ENCODE results near the gene C12orf57.

The C12orf57 gene

DNA sequence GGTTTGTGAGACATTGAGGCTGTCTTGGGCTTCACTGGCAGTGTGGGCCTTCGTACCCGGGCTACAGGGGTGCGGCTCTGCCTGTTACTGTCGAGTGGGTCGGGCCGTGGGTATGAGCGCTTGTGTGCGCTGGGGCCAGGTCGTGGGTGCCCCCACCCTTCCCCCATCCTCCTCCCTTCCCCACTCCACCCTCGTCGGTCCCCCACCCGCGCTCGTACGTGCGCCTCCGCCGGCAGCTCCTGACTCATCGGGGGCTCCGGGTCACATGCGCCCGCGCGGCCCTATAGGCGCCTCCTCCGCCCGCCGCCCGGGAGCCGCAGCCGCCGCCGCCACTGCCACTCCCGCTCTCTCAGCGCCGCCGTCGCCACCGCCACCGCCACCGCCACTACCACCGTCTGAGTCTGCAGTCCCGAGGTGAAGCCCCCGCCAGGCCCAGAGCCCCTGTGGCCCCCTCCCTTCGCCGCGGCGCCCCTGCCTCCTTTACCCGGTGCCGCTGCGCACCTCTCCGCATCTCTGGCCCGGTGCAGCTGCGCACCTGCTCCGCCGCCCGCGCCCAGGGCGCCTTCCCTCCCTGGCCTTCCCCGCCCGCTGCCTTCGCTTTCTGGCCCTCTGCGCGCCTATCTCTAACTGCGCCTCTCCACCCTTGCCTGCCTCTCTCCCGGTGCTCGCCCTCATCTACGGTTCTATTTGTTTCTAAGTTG is 29.4 kb upstream of the C12orf57 start, which contains the start of gene ENO2:
TSS of gene ENO2 (plus strand) at position 335 of the 701 bp plus-strand sequence. CDS start 1,253 bp downstream, outside the sequence.
- Histone ChIP-seq H3K36me3 (ENCODE audit: insufficient read depth) (no peaks in the 10 kb centered on the region), H3K4me2 (peak within 1 kb of the TSS; percentile 84), H3K27ac (no peak within 1 kb of the TSS), H3K27me3 (ENCODE audit: insufficient read depth, low read depth) (peaks cover 11% of the 10 kb centered on the region; the same call in 1 of the 2 replicates), H3K4me3 (IDR thresholded peaks at IDR 0.05; ENCODE audit: insufficient read depth, low read depth, low read length) (no peak within 1 kb of the TSS), H3K9ac (no peak within 1 kb of the TSS), H4K20me1 (ENCODE audit: insufficient read depth) (no peaks in the 10 kb centered on the region), H3K79me2 (ENCODE audit: insufficient read depth, low read depth) (no peaks in the 10 kb centered on the region), H2AFZ (ENCODE audit: low read depth) (peak within 1 kb of the TSS; percentile 82), H3K4me1 (ENCODE audit: low read depth, poor library complexity, severe bottlenecking) (peaks cover 8% of the 10 kb centered on the region)
- TF ChIP-seq, protein P1, sequence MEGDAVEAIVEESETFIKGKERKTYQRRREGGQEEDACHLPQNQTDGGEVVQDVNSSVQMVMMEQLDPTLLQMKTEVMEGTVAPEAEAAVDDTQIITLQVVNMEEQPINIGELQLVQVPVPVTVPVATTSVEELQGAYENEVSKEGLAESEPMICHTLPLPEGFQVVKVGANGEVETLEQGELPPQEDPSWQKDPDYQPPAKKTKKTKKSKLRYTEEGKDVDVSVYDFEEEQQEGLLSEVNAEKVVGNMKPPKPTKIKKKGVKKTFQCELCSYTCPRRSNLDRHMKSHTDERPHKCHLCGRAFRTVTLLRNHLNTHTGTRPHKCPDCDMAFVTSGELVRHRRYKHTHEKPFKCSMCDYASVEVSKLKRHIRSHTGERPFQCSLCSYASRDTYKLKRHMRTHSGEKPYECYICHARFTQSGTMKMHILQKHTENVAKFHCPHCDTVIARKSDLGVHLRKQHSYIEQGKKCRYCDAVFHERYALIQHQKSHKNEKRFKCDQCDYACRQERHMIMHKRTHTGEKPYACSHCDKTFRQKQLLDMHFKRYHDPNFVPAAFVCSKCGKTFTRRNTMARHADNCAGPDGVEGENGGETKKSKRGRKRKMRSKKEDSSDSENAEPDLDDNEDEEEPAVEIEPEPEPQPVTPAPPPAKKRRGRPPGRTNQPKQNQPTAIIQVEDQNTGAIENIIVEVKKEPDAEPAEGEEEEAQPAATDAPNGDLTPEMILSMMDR (conservative IDR thresholded peaks at IDR 0.05; ENCODE audit: low read depth, low read length), result no peak

DNA sequence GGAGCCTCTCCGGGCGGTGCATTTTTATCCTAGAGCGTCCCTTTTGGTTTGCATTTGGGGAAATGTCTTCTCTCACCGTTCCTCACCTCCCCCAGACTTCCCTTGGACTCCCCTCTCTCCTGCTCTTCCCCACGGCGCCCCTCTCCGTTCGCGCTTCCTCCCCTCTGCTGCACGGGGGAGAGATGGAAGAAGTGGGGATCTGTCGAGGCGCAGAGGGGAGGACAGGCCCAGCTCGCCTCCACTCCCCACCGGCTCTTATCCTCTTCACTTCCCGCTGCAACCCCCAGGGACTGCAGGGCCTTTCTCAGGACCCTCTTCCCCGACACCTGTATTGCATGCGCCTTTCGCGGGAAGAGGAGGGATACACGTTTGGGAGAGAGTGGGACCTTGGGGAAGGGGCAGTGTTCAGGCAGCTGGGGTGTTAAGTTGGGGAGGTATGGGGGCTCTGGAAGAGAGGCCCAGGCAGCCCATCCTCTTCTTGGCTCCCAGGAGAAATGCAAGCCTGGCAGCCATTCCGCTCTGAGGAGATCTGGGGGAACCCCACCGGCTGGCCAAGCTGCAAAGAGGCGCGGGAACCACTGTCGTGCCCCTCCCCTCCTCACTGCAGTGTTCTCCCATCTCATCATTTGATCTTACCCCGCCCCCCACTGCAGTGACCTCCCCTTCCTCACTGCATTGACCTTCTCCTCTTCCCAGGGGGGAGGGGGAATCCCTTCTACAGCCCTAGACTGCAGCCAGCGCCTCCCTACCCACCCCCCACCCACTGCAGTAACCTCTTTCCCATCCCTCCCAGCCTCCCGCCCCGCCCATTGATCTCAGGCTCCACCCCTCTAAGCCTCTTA is 28.7 kb upstream of the C12orf57 start:
- H3K4me2 ChIP-seq, result peak overlapping the region; percentile 84
- no peak overlapping the region for H3K4me3 ChIP-seq (IDR thresholded peaks at IDR 0.05; ENCODE audit: insufficient read depth, low read depth, low read length)
- no peak overlapping the region for H3K9ac ChIP-seq
- H2AFZ ChIP-seq (ENCODE audit: low read depth), result peak overlapping the region; percentile 82
- no peaks in the 10 kb centered on the region for H4K20me1 ChIP-seq (ENCODE audit: insufficient read depth)
- H3K27me3 ChIP-seq (ENCODE audit: insufficient read depth, low read depth), result peaks cover 11% of the 10 kb centered on the region; the same call in 1 of the 2 replicates
- no peak overlapping the region for H3K27ac ChIP-seq
- peaks cover 11% of the 10 kb centered on the region for H3K4me1 ChIP-seq (ENCODE audit: low read depth, poor library complexity, severe bottlenecking)
- H3K79me2 ChIP-seq (ENCODE audit: insufficient read depth, low read depth), result no peaks in the 10 kb centered on the region
- TF ChIP-seq, protein P1 (conservative IDR thresholded peaks at IDR 0.05; ENCODE audit: low read depth, low read length), result no peak
- no peaks in the 10 kb centered on the region for H3K36me3 ChIP-seq (ENCODE audit: insufficient read depth)

DNA sequence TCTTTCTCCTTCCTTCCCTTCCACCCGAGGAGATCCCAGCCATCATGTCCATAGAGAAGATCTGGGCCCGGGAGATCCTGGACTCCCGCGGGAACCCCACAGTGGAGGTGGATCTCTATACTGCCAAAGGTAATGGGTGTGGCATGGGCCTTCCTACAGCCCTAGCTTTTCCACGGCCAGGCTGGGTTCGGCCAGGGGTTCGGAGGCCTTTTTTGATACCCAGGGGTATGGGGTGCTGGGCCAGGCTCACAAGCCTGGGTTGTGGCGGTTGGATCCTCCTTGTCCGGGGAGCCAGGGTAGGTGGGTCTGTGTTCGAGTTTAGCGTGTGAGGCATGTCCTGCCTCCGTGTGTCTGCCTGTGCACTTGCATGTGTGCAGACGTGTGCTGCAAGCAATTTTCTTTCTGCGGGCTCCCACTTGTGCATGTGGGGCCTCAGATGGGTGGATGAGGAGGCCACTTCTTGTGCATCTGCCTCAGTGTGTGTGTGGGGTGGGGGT is 28.0 kb upstream of the C12orf57 start:
- Histone ChIP-seq H3K27ac (no peak overlapping the region), H3K36me3 (ENCODE audit: insufficient read depth) (no peaks in the 10 kb centered on the region), H3K4me1 (ENCODE audit: low read depth, poor library complexity, severe bottlenecking) (peaks cover 11% of the 10 kb centered on the region), H3K4me3 (IDR thresholded peaks at IDR 0.05; ENCODE audit: insufficient read depth, low read depth, low read length) (no peak overlapping the region), H3K4me2 (no peak overlapping the region), H2AFZ (ENCODE audit: low read depth) (no peak overlapping the region), H3K79me2 (ENCODE audit: insufficient read depth, low read depth) (no peaks in the 10 kb centered on the region), H3K27me3 (ENCODE audit: insufficient read depth, low read depth) (peaks cover 11% of the 10 kb centered on the region; the same call in 1 of the 2 replicates), H3K9ac (no peak overlapping the region), H4K20me1 (ENCODE audit: insufficient read depth) (no peaks in the 10 kb centered on the region)
- TF ChIP-seq, protein P1 (conservative IDR thresholded peaks at IDR 0.05; ENCODE audit: low read depth, low read length), result no peak

DNA sequence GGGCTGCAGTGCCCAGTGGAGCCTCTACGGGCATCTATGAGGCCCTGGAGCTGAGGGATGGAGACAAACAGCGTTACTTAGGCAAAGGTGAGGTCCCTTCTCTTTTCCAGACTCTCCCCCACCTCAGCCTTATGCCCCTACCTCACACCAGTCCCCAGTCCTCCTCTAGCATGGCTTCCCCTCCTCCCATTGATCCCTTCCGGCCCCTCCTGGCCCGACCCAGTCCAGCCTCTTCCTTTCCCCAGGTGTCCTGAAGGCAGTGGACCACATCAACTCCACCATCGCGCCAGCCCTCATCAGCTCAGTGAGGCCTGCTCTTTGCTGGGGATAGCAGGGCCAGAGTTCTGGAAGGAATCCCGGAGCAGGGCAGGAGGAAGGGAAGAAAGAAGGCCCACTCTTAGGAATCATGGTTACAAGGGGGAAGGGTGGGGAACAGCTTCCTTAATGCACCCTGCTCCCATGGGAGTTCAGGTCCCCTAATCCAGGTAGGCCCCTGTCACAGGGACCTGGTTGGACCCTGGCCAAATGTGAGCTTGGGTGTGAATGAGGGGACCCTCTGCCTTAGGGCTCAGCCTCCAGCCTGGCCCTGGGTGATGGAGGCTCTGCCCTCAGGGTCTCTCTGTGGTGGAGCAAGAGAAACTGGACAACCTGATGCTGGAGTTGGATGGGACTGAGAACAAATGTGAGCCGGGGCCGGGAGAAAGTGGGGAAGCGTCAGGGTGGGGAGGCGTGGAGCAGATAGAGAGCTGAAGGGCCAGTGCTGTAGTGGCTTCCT is 27.2 kb upstream of the C12orf57 start:
- Histone ChIP-seq H3K9ac (no peak overlapping the region), H2AFZ (ENCODE audit: low read depth) (no peak overlapping the region), H3K27ac (no peak overlapping the region), H3K36me3 (ENCODE audit: insufficient read depth) (no peaks in the 10 kb centered on the region), H3K27me3 (ENCODE audit: insufficient read depth, low read depth) (peaks cover 4% of the 10 kb centered on the region; the same call in 1 of the 2 replicates), H3K79me2 (ENCODE audit: insufficient read depth, low read depth) (no peaks in the 10 kb centered on the region), H3K4me1 (ENCODE audit: low read depth, poor library complexity, severe bottlenecking) (peaks cover 14% of the 10 kb centered on the region), H4K20me1 (ENCODE audit: insufficient read depth) (no peaks in the 10 kb centered on the region), H3K4me2 (no peak overlapping the region), H3K4me3 (IDR thresholded peaks at IDR 0.05; ENCODE audit: insufficient read depth, low read depth, low read length) (no peak overlapping the region)
- TF ChIP-seq, protein P1 (conservative IDR thresholded peaks at IDR 0.05; ENCODE audit: low read depth, low read length), result no peak
